NT2/D1 (cell line): ENCODE results near the gene FBXW11.

ENCODE experiments used
- SUZ12 ChIP-seq: IDR thresholded peaks from 2 replicates; pipeline ENCODE4 v1.6.1; 2011; ENCODE audit not compliant: insufficient read length, insufficient read depth; ENCODE audit errors: extremely low read depth
- YY1 ChIP-seq: IDR thresholded peaks from 2 replicates; pipeline ENCODE4 v1.6.1; 2011; ENCODE audit not compliant: insufficient read length, insufficient read depth
- ZNF274 ChIP-seq: IDR thresholded peaks from 2 replicates; pipeline ENCODE4 v1.6.1; 2011; ENCODE audit warnings: mild to moderate bottlenecking, low read depth, low read length

GRCh38 chr5:171895081-171895480 is 111.4 kb downstream of the FBXW11 start:
- TF ChIP-seq SUZ12 (no peak), ZNF274 (no peak), YY1 (no peak)
